ENCODE measurements around the gene GALNT2.

Gene GALNT2

GRCh38 chr1:230286890-230287269 lies 219.8 kb downstream of the GALNT2 start:
- DNase-seq, result no peak

- no peak for DNase-seq
Measured at GRCh38 chr1:230287674-230288315, 220.8 kb downstream of the GALNT2 start.

- no peak for DNase-seq
Measured at GRCh38 chr1:230288641-230289349, 221.8 kb downstream of the GALNT2 start.

- DNase-seq, result no peak
Measured at GRCh38 chr1:230289350-230289644, 222.3 kb downstream of the GALNT2 start.

- no peak for DNase-seq
Measured at GRCh38 chr1:230291731-230292620, 224.9 kb downstream of the GALNT2 start.

GRCh38 chr1:230292689-230293389 lies 225.8 kb downstream of the GALNT2 start:
- DNase-seq, result peak; percentile 73

GRCh38 chr1:230293390-230293700 lies 226.3 kb downstream of the GALNT2 start:
- no peak for DNase-seq

- no peak for DNase-seq
Measured at GRCh38 chr1:230295367-230295766, 228.3 kb downstream of the GALNT2 start.

- peak; percentile 37 for DNase-seq
Measured at GRCh38 chr1:230299191-230300006, 232.4 kb downstream of the GALNT2 start.

GRCh38 chr1:230300322-230301301 lies 233.6 kb downstream of the GALNT2 start:
- DNase-seq, result peak; percentile 81

- no peak for DNase-seq
Measured at GRCh38 chr1:230301322-230301721, 234.3 kb downstream of the GALNT2 start.

GRCh38 chr1:230301822-230302221 lies 234.8 kb downstream of the GALNT2 start:
- DNase-seq, result no peak

- no peak for DNase-seq
Measured at GRCh38 chr1:230303069-230303468, 236.0 kb downstream of the GALNT2 start.

GRCh38 chr1:230303822-230304221 lies 236.8 kb downstream of the GALNT2 start:
- DNase-seq, result peak; percentile 64

GRCh38 chr1:230306169-230306568 lies 239.1 kb downstream of the GALNT2 start:
- DNase-seq, result no peak

GRCh38 chr1:230307213-230307612 lies 240.2 kb downstream of the GALNT2 start:
- no peak for DNase-seq

GRCh38 chr1:230308039-230308438 lies 241.0 kb downstream of the GALNT2 start:
- no peak for DNase-seq

GRCh38 chr1:230308821-230309220 lies 241.8 kb downstream of the GALNT2 start:
- DNase-seq, result no peak

GRCh38 chr1:230309646-230310177 lies 242.7 kb downstream of the GALNT2 start:
- DNase-seq, result no peak

- DNase-seq, result peak; percentile 74
Measured at GRCh38 chr1:230310381-230311163, 243.5 kb downstream of the GALNT2 start.
